Prostate gland (tissue), 2 donors: ENCODE data around the gene KLHL35.

ENCODE experiments used
- POLR2AphosphoS5 ChIP-seq: sonication (generic); formaldehyde crosslinking; IDR thresholded peaks from one replicate; pipeline ENCODE4 v1.6.1; 2017; ENCODE audit warnings: antibody characterized with exemption
- TF ChIP-seq, protein P1 (sequence below), 4 experiments: fragments of 200-600 bp in 2 of 4; fragments of 450-650 bp in 2 of 4; sonication (generic) in 2 of 4; IDR thresholded peaks; 1 replicate in 3 of 4; 2 replicates in 1 of 4; pipeline ENCODE4 v1.5.1; 2016 to 2019; ENCODE audit warnings: antibody characterized with exemption in 4 of 4, mild to moderate bottlenecking in 2 of 4, moderate library complexity in 2 of 4

DNA sequence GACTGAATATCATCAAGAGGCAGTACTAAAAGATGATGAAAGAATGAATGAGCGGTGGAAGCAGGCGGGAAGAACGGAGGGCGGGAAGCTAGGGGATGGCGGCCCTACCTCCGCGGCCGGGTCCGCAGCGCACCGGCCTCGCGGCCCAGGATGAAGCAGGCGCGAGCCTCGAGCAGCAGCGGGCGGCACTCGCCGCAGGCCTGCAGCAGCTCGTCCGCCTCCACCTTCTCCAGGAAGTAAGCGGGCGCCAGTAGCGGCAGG lies 3.4 kb downstream of the KLHL35 start:
- TF ChIP-seq, protein P1, sequence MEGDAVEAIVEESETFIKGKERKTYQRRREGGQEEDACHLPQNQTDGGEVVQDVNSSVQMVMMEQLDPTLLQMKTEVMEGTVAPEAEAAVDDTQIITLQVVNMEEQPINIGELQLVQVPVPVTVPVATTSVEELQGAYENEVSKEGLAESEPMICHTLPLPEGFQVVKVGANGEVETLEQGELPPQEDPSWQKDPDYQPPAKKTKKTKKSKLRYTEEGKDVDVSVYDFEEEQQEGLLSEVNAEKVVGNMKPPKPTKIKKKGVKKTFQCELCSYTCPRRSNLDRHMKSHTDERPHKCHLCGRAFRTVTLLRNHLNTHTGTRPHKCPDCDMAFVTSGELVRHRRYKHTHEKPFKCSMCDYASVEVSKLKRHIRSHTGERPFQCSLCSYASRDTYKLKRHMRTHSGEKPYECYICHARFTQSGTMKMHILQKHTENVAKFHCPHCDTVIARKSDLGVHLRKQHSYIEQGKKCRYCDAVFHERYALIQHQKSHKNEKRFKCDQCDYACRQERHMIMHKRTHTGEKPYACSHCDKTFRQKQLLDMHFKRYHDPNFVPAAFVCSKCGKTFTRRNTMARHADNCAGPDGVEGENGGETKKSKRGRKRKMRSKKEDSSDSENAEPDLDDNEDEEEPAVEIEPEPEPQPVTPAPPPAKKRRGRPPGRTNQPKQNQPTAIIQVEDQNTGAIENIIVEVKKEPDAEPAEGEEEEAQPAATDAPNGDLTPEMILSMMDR (IDR thresholded peaks at IDR 0.05), result no peak
- TF ChIP-seq POLR2AphosphoS5, result no peak
